GM12864 (cell line): ENCODE measurements around the gene ASIC3.

Experiments
- DNase-seq: peaks from one replicate; pipeline ENCODE4 v3.0.0-alpha.2; 2011; ENCODE audit warnings: low read depth
- H3K4me3 ChIP-seq: 2 replicates; pipeline ENCODE4 v1.5.1; 2011; ENCODE audit warnings: mild to moderate bottlenecking, low read depth, low read length, control low read depth
- CTCF ChIP-seq: IDR thresholded peaks from 2 replicates; pipeline ENCODE4 v1.5.1; 2011; ENCODE audit warnings: low read depth, mild to moderate bottlenecking, moderate library complexity, low read length, control low read depth, inconsistent platforms; ENCODE audit errors: missing control alignments

The ASIC3 gene

GRCh38 chr7:151075978-151076426, 27.7 kb downstream of the ASIC3 start:
- no peak overlapping the region for H3K4me3 ChIP-seq
- TF ChIP-seq CTCF, result no peak
- no peak for DNase-seq

GRCh38 chr7:151076863-151077704, 28.8 kb downstream of the ASIC3 start:
- no peak for DNase-seq
- no peak overlapping the region for H3K4me3 ChIP-seq
- TF ChIP-seq CTCF, result peak; percentile 24

GRCh38 chr7:151077705-151078232, 29.4 kb downstream of the ASIC3 start:
- H3K4me3 ChIP-seq, result no peak overlapping the region
- TF ChIP-seq CTCF, result no peak
- no peak for DNase-seq

GRCh38 chr7:151078233-151079040, 30.1 kb downstream of the ASIC3 start:
- no peak overlapping the region for H3K4me3 ChIP-seq
- no peak for DNase-seq
- TF ChIP-seq CTCF, result no peak

- TF ChIP-seq CTCF, result no peak
- peak overlapping the region; percentile 81 for H3K4me3 ChIP-seq
- no peak for DNase-seq
Measured at GRCh38 chr7:151079199-151079910, 31.0 kb downstream of the ASIC3 start.

- no peak for TF ChIP-seq CTCF
- H3K4me3 ChIP-seq, result peak overlapping the region; percentile 81
- no peak for DNase-seq
Measured at GRCh38 chr7:151080067-151080521, 31.8 kb downstream of the ASIC3 start.
